HepG2 (cell line): ENCODE data around the gene QRICH2. TPM values are rescaled to one million over a fixed set of nuclear protein-coding genes. Genes with fewer than 3 reads are reported as not detected.

Source experiments
- CAMTA2 ChIP-seq: sonication (generic); formaldehyde crosslinking; IDR thresholded peaks from 2 replicates; pipeline ENCODE4 v1.4.0; 2020; ENCODE audit warnings: mild to moderate bottlenecking, missing genetic modification reagents, borderline replicate concordance
- CCAR2 ChIP-seq: fragments of 200-400 bp; formaldehyde crosslinking; optimal IDR thresholded peaks from 2 replicates; pipeline ENCODE3; 2018; ENCODE audit warnings: low read depth, mild to moderate bottlenecking, low read length, moderate library complexity
- LCORL ChIP-seq, 2 experiments: fragments of 450-650 bp in 1 of 2; sonication (generic) in 1 of 2; formaldehyde crosslinking in 1 of 2; IDR thresholded peaks; 2 replicates each; pipeline versions ENCODE4 v1.5.0 to v1.6.1; 2017 to 2020; ENCODE audit warnings: antibody characterized with exemption in 1 of 2, missing genetic modification reagents in 1 of 2
- NFYC ChIP-seq: IDR thresholded peaks from 2 replicates; pipeline ENCODE4 v1.6.1; 2016; ENCODE audit warnings: missing genetic modification reagents, missing compliant biosample characterization
- PPARG ChIP-seq: conservative IDR thresholded peaks from 2 replicates; pipeline ENCODE4 v1.6.1; 2016; ENCODE audit warnings: missing biosample characterization, missing genetic modification reagents
- RNF2 ChIP-seq: fragments of 450-650 bp; conservative IDR thresholded peaks from 2 replicates; pipeline ENCODE4 v1.6.1; 2016; ENCODE audit warnings: low read depth
- SIX4 ChIP-seq: sonication (generic); formaldehyde crosslinking; IDR thresholded peaks from 2 replicates; pipeline ENCODE4 v1.4.0; 2020; ENCODE audit warnings: missing genetic modification reagents
- ZBTB20 ChIP-seq: sonication (generic); formaldehyde crosslinking; IDR thresholded peaks from 2 replicates; pipeline ENCODE4 v1.8.1; 2023; ENCODE audit warnings: missing genetic modification reagents, low read depth, mild to moderate bottlenecking, borderline replicate concordance
- ZFP36 ChIP-seq: fragments of 150-350 bp; IDR thresholded peaks from 2 replicates; pipeline ENCODE4 v1.6.1; 2018; ENCODE audit warnings: borderline replicate concordance, low read length, low read depth; ENCODE audit not compliant: partially characterized antibody
- ZNF20 ChIP-seq: sonication (generic); formaldehyde crosslinking; IDR thresholded peaks from 2 replicates; pipeline ENCODE4 v1.4.0; 2020; ENCODE audit warnings: mild to moderate bottlenecking, moderate library complexity, missing genetic modification reagents
- ZNF205 ChIP-seq: IDR thresholded peaks from 2 replicates; pipeline ENCODE4 v1.6.1; 2018; ENCODE audit warnings: missing biosample characterization, missing genetic modification reagents
- ZNF407 ChIP-seq: sonication (generic); formaldehyde crosslinking; IDR thresholded peaks from one replicate; pipeline ENCODE4 v1.5.1; 2020; ENCODE audit warnings: mild to moderate bottlenecking, missing genetic modification reagents; ENCODE audit errors: not compliant biosample characterization
- ZNF646 ChIP-seq: sonication (generic); formaldehyde crosslinking; IDR thresholded peaks from 2 replicates; pipeline ENCODE4 v1.9.0; 2021; ENCODE audit warnings: mild to moderate bottlenecking, missing genetic modification reagents
- ZSCAN25 ChIP-seq: sonication (generic); formaldehyde crosslinking; IDR thresholded peaks from 2 replicates; pipeline ENCODE4 v1.8.0; 2022; ENCODE audit warnings: mild to moderate bottlenecking, missing genetic modification reagents
- polyA plus RNA-seq, 8 experiments: library from polyadenylated mRNA; depleted of rRNA in 3 of 8; stranded (reverse) in 7 of 8; unstranded in 1 of 8; fragments of >200 nt; fragmentation: Illumina TruSeq in 4 of 8; extraction: Trizol in 4 of 8; gene quantifications; 2 replicates each; pipeline versions ENCODE4 v1.2.1 to v1.2.3, GENCODE V29; 2011 to 2016; ENCODE audit warnings: low read depth in 4 of 8, missing spikeins in 1 of 8, mixed read lengths in 1 of 8; ENCODE audit not compliant: insufficient read depth in 1 of 8
- total RNA-seq, 5 experiments: library from RNA; depleted of rRNA; stranded (reverse); fragments of >200 nt; fragmentation: Illumina TruSeq; extraction: Trizol; gene quantifications; 2 replicates each; pipeline ENCODE4 v1.2.3, GENCODE V29; 2016; ENCODE audit warnings: low read depth in 1 of 5

Gene QRICH2
- total and polyA plus RNA-seq, 2 of the 13 experiments (the other 11 are each of a cell fraction or from before 2014, with no cell fraction given), result 3.7 to 5.7 TPM

- TF ChIP-seq CAMTA2 (CRISPR knock-in tag), result no peak
- peak; percentile 57; the same call in 1 of the 2 replicates for TF ChIP-seq PPARG (CRISPR knock-in tag)
- no peak for TF ChIP-seq SIX4 (CRISPR knock-in tag)
- no peak for TF ChIP-seq ZNF646
- 0 out of 2 replicates have a peak, but pooled peaks have one; percentile 1 for TF ChIP-seq ZSCAN25 (CRISPR knock-in tag)
- TF ChIP-seq CCAR2, result no peak
- no peak for TF ChIP-seq LCORL (IDR thresholded peaks at IDR 0.05)
- peak; percentile 59; the same call in 1 of the 2 replicates for TF ChIP-seq LCORL (CRISPR knock-in tag; IDR thresholded peaks at IDR 0.05)
- TF ChIP-seq RNF2, result no peak
- no peak for TF ChIP-seq ZFP36
- TF ChIP-seq ZNF407, result no peak
- TF ChIP-seq ZNF20, result no peak
- no peak for TF ChIP-seq ZBTB20 (CRISPR knock-in tag)
- TF ChIP-seq ZNF205, result no peak
- no peak for TF ChIP-seq NFYC (CRISPR knock-in tag)
Measured at GRCh38 chr17:76278952-76279741, 28.9 kb downstream of the QRICH2 start (continued).
